Measurements from ENCODE around the gene CEP128.

DNA sequence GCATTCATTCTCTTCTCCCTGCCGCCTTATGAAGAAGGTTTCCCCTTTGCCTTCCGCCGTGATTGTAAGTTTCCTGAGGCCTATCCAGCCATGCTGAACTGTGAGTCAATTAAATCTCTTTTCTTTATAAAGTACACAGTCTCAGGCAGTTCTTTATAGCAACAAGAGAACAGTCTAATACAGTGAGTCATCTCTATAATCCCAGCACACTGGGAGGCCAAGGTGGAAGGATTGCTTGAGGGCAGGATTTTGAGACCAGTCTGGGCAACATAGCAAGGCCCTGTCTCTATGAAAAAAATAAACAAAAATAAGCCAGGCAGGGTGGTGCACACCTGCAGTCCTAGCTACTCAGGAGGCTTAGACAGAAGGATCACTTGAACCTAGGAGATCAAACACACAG is 259.9 kb downstream of the CEP128 start:
- TF ChIP-seq, protein P1, sequence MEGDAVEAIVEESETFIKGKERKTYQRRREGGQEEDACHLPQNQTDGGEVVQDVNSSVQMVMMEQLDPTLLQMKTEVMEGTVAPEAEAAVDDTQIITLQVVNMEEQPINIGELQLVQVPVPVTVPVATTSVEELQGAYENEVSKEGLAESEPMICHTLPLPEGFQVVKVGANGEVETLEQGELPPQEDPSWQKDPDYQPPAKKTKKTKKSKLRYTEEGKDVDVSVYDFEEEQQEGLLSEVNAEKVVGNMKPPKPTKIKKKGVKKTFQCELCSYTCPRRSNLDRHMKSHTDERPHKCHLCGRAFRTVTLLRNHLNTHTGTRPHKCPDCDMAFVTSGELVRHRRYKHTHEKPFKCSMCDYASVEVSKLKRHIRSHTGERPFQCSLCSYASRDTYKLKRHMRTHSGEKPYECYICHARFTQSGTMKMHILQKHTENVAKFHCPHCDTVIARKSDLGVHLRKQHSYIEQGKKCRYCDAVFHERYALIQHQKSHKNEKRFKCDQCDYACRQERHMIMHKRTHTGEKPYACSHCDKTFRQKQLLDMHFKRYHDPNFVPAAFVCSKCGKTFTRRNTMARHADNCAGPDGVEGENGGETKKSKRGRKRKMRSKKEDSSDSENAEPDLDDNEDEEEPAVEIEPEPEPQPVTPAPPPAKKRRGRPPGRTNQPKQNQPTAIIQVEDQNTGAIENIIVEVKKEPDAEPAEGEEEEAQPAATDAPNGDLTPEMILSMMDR (IDR thresholded peaks at IDR 0.05 in 2 of 3, conservative IDR thresholded peaks at IDR 0.05 in 1 of 3; ENCODE audit: borderline replicate concordance in 1 of 3, insufficient read depth in 1 of 3, low read depth in 2 of 3, low read length in 2 of 3), result no peak
- no peak for TF ChIP-seq POLR2AphosphoS5 (IDR thresholded peaks at IDR 0.05; ENCODE audit: low read depth, low read length)
- no peak for TF ChIP-seq ZFX (IDR thresholded peaks at IDR 0.05)
- TF ChIP-seq, protein P2, sequence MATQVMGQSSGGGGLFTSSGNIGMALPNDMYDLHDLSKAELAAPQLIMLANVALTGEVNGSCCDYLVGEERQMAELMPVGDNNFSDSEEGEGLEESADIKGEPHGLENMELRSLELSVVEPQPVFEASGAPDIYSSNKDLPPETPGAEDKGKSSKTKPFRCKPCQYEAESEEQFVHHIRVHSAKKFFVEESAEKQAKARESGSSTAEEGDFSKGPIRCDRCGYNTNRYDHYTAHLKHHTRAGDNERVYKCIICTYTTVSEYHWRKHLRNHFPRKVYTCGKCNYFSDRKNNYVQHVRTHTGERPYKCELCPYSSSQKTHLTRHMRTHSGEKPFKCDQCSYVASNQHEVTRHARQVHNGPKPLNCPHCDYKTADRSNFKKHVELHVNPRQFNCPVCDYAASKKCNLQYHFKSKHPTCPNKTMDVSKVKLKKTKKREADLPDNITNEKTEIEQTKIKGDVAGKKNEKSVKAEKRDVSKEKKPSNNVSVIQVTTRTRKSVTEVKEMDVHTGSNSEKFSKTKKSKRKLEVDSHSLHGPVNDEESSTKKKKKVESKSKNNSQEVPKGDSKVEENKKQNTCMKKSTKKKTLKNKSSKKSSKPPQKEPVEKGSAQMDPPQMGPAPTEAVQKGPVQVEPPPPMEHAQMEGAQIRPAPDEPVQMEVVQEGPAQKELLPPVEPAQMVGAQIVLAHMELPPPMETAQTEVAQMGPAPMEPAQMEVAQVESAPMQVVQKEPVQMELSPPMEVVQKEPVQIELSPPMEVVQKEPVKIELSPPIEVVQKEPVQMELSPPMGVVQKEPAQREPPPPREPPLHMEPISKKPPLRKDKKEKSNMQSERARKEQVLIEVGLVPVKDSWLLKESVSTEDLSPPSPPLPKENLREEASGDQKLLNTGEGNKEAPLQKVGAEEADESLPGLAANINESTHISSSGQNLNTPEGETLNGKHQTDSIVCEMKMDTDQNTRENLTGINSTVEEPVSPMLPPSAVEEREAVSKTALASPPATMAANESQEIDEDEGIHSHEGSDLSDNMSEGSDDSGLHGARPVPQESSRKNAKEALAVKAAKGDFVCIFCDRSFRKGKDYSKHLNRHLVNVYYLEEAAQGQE (IDR thresholded peaks at IDR 0.05; ENCODE audit: low read depth), result no peak
- TF ChIP-seq POLR2A (IDR thresholded peaks at IDR 0.05; ENCODE audit: borderline replicate concordance, extremely low read depth, insufficient read depth, insufficient read length), result no peak
- no peak for TF ChIP-seq CEBPB (IDR thresholded peaks at IDR 0.05; ENCODE audit: low read depth)
- TF ChIP-seq, protein P3, sequence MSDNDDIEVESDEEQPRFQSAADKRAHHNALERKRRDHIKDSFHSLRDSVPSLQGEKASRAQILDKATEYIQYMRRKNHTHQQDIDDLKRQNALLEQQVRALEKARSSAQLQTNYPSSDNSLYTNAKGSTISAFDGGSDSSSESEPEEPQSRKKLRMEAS (IDR thresholded peaks at IDR 0.05), result no peak
- TF ChIP-seq ZNF274 (IDR thresholded peaks at IDR 0.05; ENCODE audit: low read depth, low read length), result no peak
- no peak for TF ChIP-seq RAD21 (IDR thresholded peaks at IDR 0.05; ENCODE audit: low read depth)
- TF ChIP-seq EZH2 (IDR thresholded peaks at IDR 0.05), result no peak
- TF ChIP-seq TCF7L2 (IDR thresholded peaks at IDR 0.05; ENCODE audit: borderline replicate concordance, extremely low read depth, insufficient read depth, insufficient read length), result no peak

All from HCT116 (cell line).